OCI-LY7 (cell line): ENCODE data around the gene BASP1.

Experiments
- EZH2phosphoT487 ChIP-seq: fragments of 200-600 bp; sonication (generic); IDR thresholded peaks from 2 replicates; pipeline ENCODE4 v1.6.1; 2018; ENCODE audit warnings: low read depth, borderline replicate concordance, mild to moderate bottlenecking, mixed run types, antibody characterized with exemption, low read length, moderate library complexity, mixed read lengths
- TF ChIP-seq, protein P1 (sequence below): fragments of 200-600 bp; sonication (generic); conservative IDR thresholded peaks from 2 replicates; pipeline ENCODE4 v1.5.1; 2014; ENCODE audit warnings: mild to moderate bottlenecking, antibody characterized with exemption, low read length, moderate library complexity, mixed read lengths

DNA sequence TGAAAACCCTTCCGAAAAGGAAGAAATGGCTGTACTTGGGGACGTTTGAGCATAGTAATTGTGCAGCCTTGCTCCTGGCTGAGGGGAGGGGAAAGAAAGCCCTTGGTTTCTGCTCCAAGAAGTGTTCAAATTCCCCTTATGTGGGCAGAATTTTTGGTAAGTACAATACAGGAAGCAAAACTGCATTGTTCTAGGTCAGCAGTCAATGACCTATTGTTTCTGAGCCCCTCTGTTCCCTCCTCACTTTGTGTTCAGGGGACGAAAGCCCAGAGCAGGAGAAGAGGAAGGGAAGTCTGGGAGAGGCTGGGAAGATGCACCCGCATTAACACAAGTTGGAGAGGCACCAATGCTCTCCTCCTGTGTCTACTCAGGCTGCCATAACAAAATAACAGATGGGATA is 11.9 kb downstream of the BASP1 start:
- TF ChIP-seq, protein P1, sequence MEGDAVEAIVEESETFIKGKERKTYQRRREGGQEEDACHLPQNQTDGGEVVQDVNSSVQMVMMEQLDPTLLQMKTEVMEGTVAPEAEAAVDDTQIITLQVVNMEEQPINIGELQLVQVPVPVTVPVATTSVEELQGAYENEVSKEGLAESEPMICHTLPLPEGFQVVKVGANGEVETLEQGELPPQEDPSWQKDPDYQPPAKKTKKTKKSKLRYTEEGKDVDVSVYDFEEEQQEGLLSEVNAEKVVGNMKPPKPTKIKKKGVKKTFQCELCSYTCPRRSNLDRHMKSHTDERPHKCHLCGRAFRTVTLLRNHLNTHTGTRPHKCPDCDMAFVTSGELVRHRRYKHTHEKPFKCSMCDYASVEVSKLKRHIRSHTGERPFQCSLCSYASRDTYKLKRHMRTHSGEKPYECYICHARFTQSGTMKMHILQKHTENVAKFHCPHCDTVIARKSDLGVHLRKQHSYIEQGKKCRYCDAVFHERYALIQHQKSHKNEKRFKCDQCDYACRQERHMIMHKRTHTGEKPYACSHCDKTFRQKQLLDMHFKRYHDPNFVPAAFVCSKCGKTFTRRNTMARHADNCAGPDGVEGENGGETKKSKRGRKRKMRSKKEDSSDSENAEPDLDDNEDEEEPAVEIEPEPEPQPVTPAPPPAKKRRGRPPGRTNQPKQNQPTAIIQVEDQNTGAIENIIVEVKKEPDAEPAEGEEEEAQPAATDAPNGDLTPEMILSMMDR: no peak
- no peak for TF ChIP-seq EZH2phosphoT487
